Astrocyte of the hippocampus (primary cell): ENCODE results near the gene ACTR3C.

Experiments
- DNase-seq: peaks from one replicate; pipeline ENCODE4 v3.0.0; 2011; ENCODE audit warnings: low read depth, low spot score

The ACTR3C gene

GRCh38 chr7:150322833-150323681, at the start of gene ACTR3C, which contains the start of gene LRRC61:
Gene ACTR3C (minus strand): TSS chr7:150323545. CDS start chr7:150295296, 28,249 bp downstream.
Gene LRRC61 (plus strand): TSS chr7:150323355. CDS start chr7:150336862, 13,507 bp downstream.
- DNase-seq = peak; percentile 62

GRCh38 chr7:150372271-150373048, 49.1 kb upstream of the ACTR3C start:
- DNase-seq = no peak

DNA sequence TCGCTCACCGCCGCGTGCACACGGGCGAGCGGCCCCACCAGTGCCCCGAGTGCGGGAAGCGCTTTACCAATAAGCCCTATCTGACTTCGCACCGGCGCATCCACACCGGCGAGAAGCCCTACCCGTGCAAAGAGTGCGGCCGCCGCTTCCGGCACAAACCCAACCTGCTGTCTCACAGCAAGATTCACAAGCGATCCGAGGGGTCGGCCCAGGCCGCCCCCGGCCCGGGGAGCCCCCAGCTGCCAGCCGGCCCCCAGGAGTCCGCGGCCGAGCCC, 48.6 kb upstream of the ACTR3C start:
- DNase-seq = no peak

DNA sequence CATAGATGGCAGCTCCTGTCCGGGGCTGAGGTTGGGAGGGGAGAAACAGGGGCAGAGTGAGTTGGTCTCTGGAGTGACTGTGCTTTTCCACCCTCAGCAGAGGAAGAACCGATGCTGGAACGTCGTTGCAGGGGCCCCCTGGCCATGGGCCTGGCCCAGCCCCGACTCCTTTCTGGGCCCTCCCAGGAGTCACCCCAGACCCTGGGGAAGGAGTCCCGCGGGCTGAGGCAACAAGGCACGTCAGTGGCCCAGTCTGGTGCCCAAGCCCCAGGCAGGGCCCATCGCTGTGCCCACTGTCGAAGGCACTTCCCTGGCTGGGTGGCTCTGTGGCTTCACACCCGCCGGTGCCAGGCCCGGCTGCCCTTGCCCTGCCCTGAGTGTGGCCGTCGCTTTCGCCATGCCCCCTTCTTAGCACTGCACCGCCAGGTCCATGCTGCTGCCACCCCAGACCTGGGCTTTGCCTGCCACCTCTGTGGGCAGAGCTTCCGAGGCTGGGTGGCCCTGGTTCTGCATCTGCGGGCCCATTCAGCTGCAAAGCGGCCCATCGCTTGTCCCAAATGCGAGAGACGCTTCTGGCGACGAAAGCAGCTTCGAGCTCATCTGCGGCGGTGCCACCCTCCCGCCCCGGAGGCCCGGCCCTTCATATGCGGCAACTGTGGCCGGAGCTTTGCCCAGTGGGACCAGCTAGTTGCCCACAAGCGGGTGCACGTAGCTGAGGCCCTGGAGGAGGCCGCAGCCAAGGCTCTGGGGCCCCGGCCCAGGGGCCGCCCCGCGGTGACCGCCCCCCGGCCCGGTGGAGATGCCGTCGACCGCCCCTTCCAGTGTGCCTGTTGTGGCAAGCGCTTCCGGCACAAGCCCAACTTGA, 48.0 kb upstream of the ACTR3C start:
- DNase-seq = no peak

- peak; percentile 85 for DNase-seq
Observed at GRCh38 chr7:150370612-150371071, 47.3 kb upstream of the ACTR3C start.

GRCh38 chr7:150369748-150370501, 46.6 kb upstream of the ACTR3C start:
- no peak for DNase-seq

DNA sequence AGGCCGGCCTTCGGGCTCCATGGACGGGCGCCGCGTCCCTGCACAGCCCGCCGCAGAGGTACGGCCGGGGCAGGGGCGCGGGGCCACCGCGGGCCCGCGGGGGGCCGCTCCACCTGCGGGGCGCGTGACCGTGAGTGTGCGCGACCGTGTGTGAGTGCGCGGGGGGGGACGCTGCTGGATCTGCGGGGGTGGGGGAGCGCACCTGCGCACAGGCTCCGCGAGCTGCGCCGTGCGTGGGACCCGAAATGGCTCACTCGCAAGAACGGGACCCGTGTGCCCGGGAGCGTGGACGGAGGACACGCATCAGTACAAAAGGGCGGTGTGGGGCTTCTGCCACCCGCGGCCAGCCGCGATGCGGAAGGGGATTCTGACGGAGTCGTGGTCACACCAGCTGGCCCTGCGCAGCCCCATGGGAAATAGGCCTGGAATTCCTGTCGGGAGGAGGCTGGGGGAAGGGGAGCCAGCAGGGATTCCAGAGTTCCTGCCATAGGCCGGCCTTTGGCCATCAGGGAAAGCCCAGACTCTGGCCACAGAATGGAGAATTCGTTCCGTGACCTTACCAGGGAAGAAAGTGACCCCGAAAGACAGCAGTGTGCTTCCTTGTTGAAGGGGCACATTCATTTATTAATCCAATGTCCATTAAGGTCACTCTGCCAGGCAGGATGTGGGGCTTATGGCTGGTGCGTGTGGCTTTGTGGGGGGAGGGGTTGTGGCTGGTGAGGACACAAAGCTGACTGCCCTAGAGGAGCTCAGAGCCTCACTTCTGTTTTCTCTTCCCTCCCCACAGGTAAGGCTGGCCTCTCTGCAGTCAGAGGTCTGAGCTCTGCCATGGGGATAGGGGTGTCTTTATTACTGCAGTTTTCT, 45.8 kb upstream of the ACTR3C start:
- DNase-seq = peak; percentile 87

DNA sequence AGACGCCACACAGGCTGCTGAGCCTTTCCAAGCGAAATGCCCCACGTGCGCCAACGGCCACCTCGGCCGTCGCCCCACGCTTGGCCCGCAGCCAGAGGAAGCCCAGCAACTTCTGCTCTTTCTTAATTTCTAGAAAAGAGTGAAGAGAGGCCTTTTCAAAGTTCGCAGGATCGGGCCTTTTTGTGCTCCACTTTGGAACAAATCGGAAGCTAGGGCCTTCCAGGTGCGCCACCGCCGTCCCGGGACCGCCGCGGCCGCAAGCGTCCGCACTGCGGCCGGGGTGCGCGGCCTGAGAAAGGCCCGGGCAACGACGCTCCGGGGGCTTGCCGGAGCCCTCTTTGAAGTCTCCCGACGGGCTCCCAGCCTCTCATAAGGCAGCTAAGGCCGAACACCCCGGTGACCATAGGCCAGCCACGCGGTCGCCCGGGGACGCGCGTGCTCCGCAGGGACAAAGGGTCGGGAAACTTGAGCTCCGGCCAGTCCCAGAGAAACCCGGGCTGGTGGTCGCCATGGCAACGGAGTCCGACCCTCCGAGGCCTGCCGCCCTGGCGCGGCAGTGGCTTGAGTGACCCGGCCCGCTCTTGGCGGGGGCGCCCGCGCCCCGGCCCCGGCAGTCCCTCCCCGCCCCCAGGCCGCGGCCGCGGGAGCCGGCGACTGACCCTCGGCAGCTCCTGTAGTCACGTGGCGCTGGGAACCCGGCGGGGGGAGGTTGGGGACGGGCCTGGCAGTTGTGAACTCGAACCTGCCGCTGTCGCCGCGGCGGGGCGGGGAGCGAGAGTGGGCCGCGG, 44.9 kb upstream of the ACTR3C start, which contains the start of gene REPIN1:
Gene REPIN1, plus strand, starts transcription at position 727 of the 788 bp plus-strand sequence. CDS start 890 bp downstream, outside the sequence.
- DNase-seq = peak; percentile 93

GRCh38 chr7:150367677-150368095, 44.3 kb upstream of the ACTR3C start:
- DNase-seq = no peak

- no peak for DNase-seq
Observed at GRCh38 chr7:150365673-150366398, 42.5 kb upstream of the ACTR3C start.

GRCh38 chr7:150365194-150365593, 41.8 kb upstream of the ACTR3C start:
- DNase-seq = no peak

- no peak for DNase-seq
Observed at GRCh38 chr7:150363872-150364271, 40.5 kb upstream of the ACTR3C start.

- no peak for DNase-seq
Observed at GRCh38 chr7:150363370-150363769, 40.0 kb upstream of the ACTR3C start.

DNA sequence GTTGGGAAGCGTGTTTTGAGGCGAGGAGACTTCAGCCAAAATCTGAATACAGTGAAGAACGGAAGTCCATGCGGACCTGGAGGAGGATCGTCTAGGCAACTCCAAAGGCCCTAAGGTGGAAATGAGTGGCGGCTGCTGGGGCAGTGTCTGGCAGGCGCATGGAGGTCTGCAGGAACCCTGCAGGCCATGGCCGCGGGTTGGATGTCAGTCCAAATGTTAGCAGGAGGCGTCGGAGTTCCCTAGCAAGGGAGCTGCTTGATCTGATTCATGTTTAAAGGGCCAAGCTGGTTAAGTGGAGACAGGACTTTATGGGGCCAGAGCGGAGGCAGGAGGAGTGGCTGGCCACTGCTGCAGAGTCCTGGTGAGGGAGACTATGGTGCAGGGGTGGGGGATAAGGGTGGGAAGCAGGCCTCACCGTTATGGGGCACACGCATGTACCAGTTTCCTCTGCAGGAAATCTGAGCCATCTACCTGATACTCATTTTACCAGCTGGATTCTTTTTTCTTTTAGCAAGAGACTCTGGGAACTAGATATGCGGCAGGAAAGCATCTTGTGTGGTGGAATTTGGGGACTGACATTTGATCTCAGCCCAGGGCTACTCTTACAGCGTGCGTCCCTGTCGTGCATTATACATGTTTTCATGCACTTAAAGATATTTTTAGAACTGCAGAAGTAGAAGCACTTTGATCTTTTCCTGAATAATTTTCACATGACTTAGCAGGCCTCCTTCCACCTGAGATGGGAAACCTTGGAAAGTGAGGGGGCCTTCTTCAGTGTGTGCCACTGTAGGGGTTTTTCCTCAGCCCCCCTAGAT, 38.7 kb upstream of the ACTR3C start:
- DNase-seq = no peak

DNA sequence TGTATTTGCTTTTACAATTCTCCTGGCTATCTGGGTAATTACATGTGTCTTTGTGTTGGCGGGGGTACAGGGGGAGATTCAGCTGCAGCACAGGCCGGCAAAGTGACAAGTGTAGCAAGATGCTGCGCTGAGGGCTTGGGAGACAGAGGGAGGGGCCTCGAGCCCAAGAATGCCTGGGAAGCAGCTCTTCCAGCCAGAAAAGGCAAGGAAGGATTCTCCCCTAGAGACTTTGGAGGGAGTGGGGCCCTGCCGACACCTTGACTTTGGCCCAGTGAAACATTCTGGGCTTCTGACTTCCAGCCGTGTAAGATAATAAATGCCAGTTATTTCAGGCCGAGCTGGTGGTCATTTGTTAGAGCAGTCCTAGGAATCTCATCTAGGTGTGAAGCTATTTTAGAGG, 38.1 kb upstream of the ACTR3C start:
- no peak for DNase-seq

DNA sequence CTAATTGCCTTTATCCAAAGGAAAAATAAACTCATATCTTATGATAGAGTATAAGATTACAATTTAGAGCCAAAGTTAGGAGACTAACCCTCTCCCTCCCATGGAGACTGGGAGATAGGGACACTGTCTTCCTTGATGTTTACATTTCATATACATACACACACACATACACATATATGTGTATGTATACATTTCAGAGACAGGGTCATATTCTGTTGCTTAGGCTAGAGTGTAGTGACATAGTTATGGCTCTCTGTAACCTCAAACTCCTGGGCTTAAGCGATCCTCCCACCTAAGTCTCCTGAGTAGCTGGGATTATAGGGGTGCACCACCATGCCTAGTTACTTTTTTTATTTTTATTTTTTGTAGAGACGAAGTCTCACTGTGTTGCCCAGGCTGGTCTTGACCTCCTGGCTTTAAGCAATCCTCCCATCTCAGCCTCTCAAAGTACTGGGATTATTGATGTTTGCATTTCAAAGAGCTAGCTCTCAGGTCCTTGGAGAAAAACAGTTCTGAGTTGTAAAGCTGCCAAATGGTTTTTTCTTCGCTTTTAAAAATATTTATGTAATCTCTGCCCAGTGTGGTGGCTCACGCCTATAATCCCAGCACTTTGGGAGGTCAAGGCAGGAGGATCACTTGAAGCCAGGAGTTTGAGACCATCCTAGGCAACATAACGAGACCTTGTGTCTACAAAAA, 37.2 kb upstream of the ACTR3C start:
- DNase-seq = no peak
